Neuronal stem cell (in vitro differentiated cells): ENCODE results near the gene TMEM35B.

ENCODE experiments used
- DNase-seq: peaks from one replicate; pipeline ENCODE4 v3.0.0-alpha.2; 2013; ENCODE audit warnings: low spot score
- H2AFZ ChIP-seq: one replicate; pipeline ENCODE4 v1.6.1; 2013; ENCODE audit warnings: mild to moderate bottlenecking, low read length, inconsistent platforms
- H2AK5ac ChIP-seq: 2 replicates; pipeline ENCODE4 v1.6.1; 2013; ENCODE audit warnings: low read depth, mild to moderate bottlenecking, inconsistent platforms, low read length, moderate library complexity, mixed read lengths
- H2BK120ac ChIP-seq: 2 replicates; pipeline ENCODE4 v1.6.1; 2013; ENCODE audit warnings: low read depth, mild to moderate bottlenecking, inconsistent platforms, low read length, moderate library complexity, mixed read lengths
- H2BK12ac ChIP-seq: one replicate; pipeline ENCODE4 v1.6.1; 2013; ENCODE audit warnings: low read length, inconsistent platforms
- H2BK15ac ChIP-seq: 2 replicates; pipeline ENCODE4 v1.6.1; 2013; ENCODE audit warnings: mild to moderate bottlenecking, low read length, inconsistent platforms, mixed read lengths
- H2BK5ac ChIP-seq: one replicate; pipeline ENCODE4 v1.6.1; 2013; ENCODE audit warnings: inconsistent platforms, mild to moderate bottlenecking, low read length, moderate library complexity
- H3K14ac ChIP-seq: one replicate; pipeline ENCODE4 v1.6.1; 2013; ENCODE audit warnings: low read length, inconsistent platforms
- H3K18ac ChIP-seq: 2 replicates; pipeline ENCODE4 v1.6.1; 2013; ENCODE audit warnings: low read length, inconsistent platforms
- H3K23ac ChIP-seq: 2 replicates; pipeline ENCODE4 v1.6.1; 2013; ENCODE audit warnings: low read depth, mild to moderate bottlenecking, mixed read lengths, low read length, inconsistent platforms; ENCODE audit not compliant: poor library complexity
- H3K27ac ChIP-seq: replicated peaks from 3 replicates; pipeline ENCODE4 v1.5.1; 2013; ENCODE audit warnings: low read length, inconsistent platforms
- H3K27me3 ChIP-seq, 3 experiments: 2 replicates each; pipeline ENCODE4 v1.6.1; 2013; ENCODE audit warnings: low read length in 3 of 3, mild to moderate bottlenecking in 2 of 3, inconsistent platforms in 1 of 3, low read depth in 1 of 3, mixed read lengths in 1 of 3, moderate library complexity in 1 of 3; ENCODE audit not compliant: control insufficient read depth in 3 of 3, insufficient read depth in 3 of 3
- H3K36me3 ChIP-seq, 2 donors: replicated peaks in 1 of 2; 2 replicates each; pipeline ENCODE4 v1.6.1; 2013; ENCODE audit warnings: low read length in 2 of 2; ENCODE audit not compliant: control insufficient read depth in 2 of 2, insufficient read depth in 2 of 2
- H3K4ac ChIP-seq: 2 replicates; pipeline ENCODE4 v1.6.1; 2013; ENCODE audit warnings: inconsistent platforms, mild to moderate bottlenecking, low read length, moderate library complexity
- H3K4me1 ChIP-seq, 2 donors: 1 replicate in 1 of 2; 2 replicates in 1 of 2; pipeline ENCODE4 v1.6.1; 2013; ENCODE audit warnings: low read length in 2 of 2, low read depth in 1 of 2; ENCODE audit not compliant: control insufficient read depth in 2 of 2, insufficient read depth in 1 of 2
- H3K4me2 ChIP-seq: one replicate; pipeline ENCODE4 v1.6.1; 2013; ENCODE audit warnings: mild to moderate bottlenecking, low read length, inconsistent platforms; ENCODE audit not compliant: insufficient read depth, poor library complexity, severe bottlenecking
- H3K4me3 ChIP-seq, 2 donors: 2 replicates each; pipeline ENCODE4 v1.5.1; 2013; ENCODE audit warnings: low read length in 2 of 2, mild to moderate bottlenecking in 2 of 2, inconsistent platforms in 1 of 2, moderate library complexity in 1 of 2
- H3K79me1 ChIP-seq: one replicate; pipeline ENCODE4 v1.6.1; 2013; ENCODE audit warnings: low read depth, mild to moderate bottlenecking, inconsistent platforms, low read length, moderate library complexity
- H3K9ac ChIP-seq: one replicate; pipeline ENCODE4 v1.6.1; 2013; ENCODE audit warnings: mild to moderate bottlenecking, low read depth, low read length, inconsistent platforms; ENCODE audit not compliant: poor library complexity
- H3K9me3 ChIP-seq, 2 donors: replicated peaks in 1 of 2; 2 replicates each; pipeline versions ENCODE3 to v1.6.1; 2013; ENCODE audit warnings: low read length in 2 of 2, mild to moderate bottlenecking in 2 of 2, inconsistent platforms in 1 of 2, low read depth in 1 of 2, mixed read lengths in 1 of 2, moderate library complexity in 1 of 2; ENCODE audit not compliant: control insufficient read depth in 2 of 2, insufficient read depth in 1 of 2
- H4K8ac ChIP-seq: one replicate; pipeline ENCODE4 v1.6.1; 2013; ENCODE audit warnings: low read depth, mild to moderate bottlenecking, inconsistent platforms, low read length, moderate library complexity
- H4K91ac ChIP-seq: one replicate; pipeline ENCODE4 v1.6.1; 2013; ENCODE audit warnings: low read length, low read depth, mild to moderate bottlenecking, inconsistent platforms; ENCODE audit not compliant: poor library complexity
- WGBS, 2 donors: extraction: QIAGEN DNeasy Blood & Tissue Kit; methylation state at CpG; one replicate each; pipeline ENCODE4 v1.1.7; 2013; ENCODE audit warnings: missing lambda C conversion rate in 2 of 2, mixed read lengths in 1 of 2; ENCODE audit not compliant: insufficient read length in 2 of 2, insufficient replicate concordance in 1 of 2; ENCODE audit errors: extremely low coverage in 2 of 2; 5-methylcytosine and 5-hydroxymethylcytosine counted together

TMEM35B gene

GRCh38 chr1:34983700-34984355, 1.3 kb downstream of the TMEM35B start:
- Histone ChIP-seq H3K23ac (no peak overlapping the region), H3K4me1 (peaks cover 2 to 9% of the 10 kb centered on the region in 2 donors), H3K27ac (no peak overlapping the region), H3K4me2 (peak overlapping the region; percentile 76), H2AFZ (peak overlapping the region; percentile 98), H3K9me3 (no peaks in the 10 kb centered on the region), H3K18ac (no peak overlapping the region), H3K4ac (no peak overlapping the region), H2AK5ac (peak overlapping the region; percentile 34), H2BK5ac (no peak overlapping the region), H3K27me3 (no peaks in the 10 kb centered on the region), H3K9ac (no peak overlapping the region), H3K36me3 (peaks cover 0 to 23% of the 10 kb centered on the region in 2 donors), H2BK15ac (no peak overlapping the region), H3K79me1 (no peaks in the 10 kb centered on the region), H4K8ac (no peak overlapping the region), H4K91ac (no peak overlapping the region), H2BK120ac (no peak overlapping the region), H2BK12ac (no peak overlapping the region), H3K4me3 (peak overlapping the region in 1 of 2 donors; percentile 61), H3K14ac (no peak overlapping the region)
- DNase-seq: no peak
- WGBS, 2 donors: no CpG with 5 or more reads among the region's 4 CpGs

GRCh38 chr1:34982820-34983376, 2.2 kb downstream of the TMEM35B start:
- Histone ChIP-seq H3K4ac (no peak overlapping the region), H3K4me1 (peaks cover 2 to 9% of the 10 kb centered on the region in 2 donors), H3K79me1 (no peaks in the 10 kb centered on the region), H2BK5ac (no peak overlapping the region), H3K4me3 (no peak overlapping the region), H3K27ac (no peak overlapping the region), H2AFZ (no peak overlapping the region), H3K27me3 (no peaks in the 10 kb centered on the region), H2BK12ac (no peak overlapping the region), H4K91ac (no peak overlapping the region), H3K14ac (no peak overlapping the region), H2BK15ac (no peak overlapping the region), H3K18ac (no peak overlapping the region), H3K9ac (no peak overlapping the region), H3K36me3 (peaks cover 0 to 16% of the 10 kb centered on the region in 2 donors), H4K8ac (no peak overlapping the region), H3K23ac (no peak overlapping the region), H2AK5ac (no peak overlapping the region), H2BK120ac (no peak overlapping the region), H3K9me3 (no peaks in the 10 kb centered on the region), H3K4me2 (no peak overlapping the region)
- no CpG with 5 or more reads among the region's 5 CpGs for WGBS, 2 donors
- DNase-seq: no peak

GRCh38 chr1:34980715-34981114, 4.4 kb downstream of the TMEM35B start:
- no CpG with 5 or more reads among the region's 2 CpGs for WGBS, 2 donors

GRCh38 chr1:34978921-34979320, 6.2 kb downstream of the TMEM35B start:
- H2BK12ac ChIP-seq: no peak overlapping the region
- no peaks in the 10 kb centered on the region for H3K9me3 ChIP-seq
- H3K36me3 ChIP-seq: peaks cover 0 to 11% of the 10 kb centered on the region in 2 donors
- no peak overlapping the region for H3K27ac ChIP-seq
- peaks cover 2% of the 10 kb centered on the region for H3K79me1 ChIP-seq
- H3K23ac ChIP-seq: peak overlapping the region; percentile 8
- no peak overlapping the region for H2BK15ac ChIP-seq
- WGBS, 2 donors: no CpG with 5 or more reads among the region's 6 CpGs
- H2BK120ac ChIP-seq: no peak overlapping the region
- no peak overlapping the region for H3K4me3 ChIP-seq
- peaks cover under 1 to 2% of the 10 kb centered on the region in 2 donors for H3K4me1 ChIP-seq
- H2AK5ac ChIP-seq: no peak overlapping the region
- no peaks in the 10 kb centered on the region for H3K27me3 ChIP-seq
- H2AFZ ChIP-seq: no peak overlapping the region
- H4K91ac ChIP-seq: no peak overlapping the region
- no peak overlapping the region for H3K4ac ChIP-seq
- no peak overlapping the region for H3K4me2 ChIP-seq
- peak overlapping the region; percentile 6 for H2BK5ac ChIP-seq
- H3K14ac ChIP-seq: peak overlapping the region; percentile 75
- peak overlapping the region; percentile 12 for H3K9ac ChIP-seq
- no peak for DNase-seq
- no peak overlapping the region for H4K8ac ChIP-seq
- no peak overlapping the region for H3K18ac ChIP-seq

More at GRCh38 chr1:34980715-34981114, 4.4 kb downstream of the TMEM35B start:
- Histone ChIP-seq H2BK5ac (no peak overlapping the region), H3K23ac (no peak overlapping the region), H3K14ac (no peak overlapping the region), H2BK12ac (no peak overlapping the region), H4K8ac (no peak overlapping the region), H3K36me3 (peaks cover 0 to 11% of the 10 kb centered on the region in 2 donors), H3K9ac (no peak overlapping the region), H4K91ac (no peak overlapping the region), H3K27me3 (no peaks in the 10 kb centered on the region), H2BK120ac (no peak overlapping the region), H3K27ac (no peak overlapping the region), H3K4me3 (no peak overlapping the region), H2AK5ac (no peak overlapping the region), H3K79me1 (peaks cover 2% of the 10 kb centered on the region), H3K18ac (no peak overlapping the region), H2AFZ (no peak overlapping the region), H3K4me1 (peaks cover 2 to 9% of the 10 kb centered on the region in 2 donors), H2BK15ac (no peak overlapping the region), H3K4me2 (no peak overlapping the region), H3K4ac (no peak overlapping the region), H3K9me3 (no peaks in the 10 kb centered on the region)
- DNase-seq: no peak
